HG02981 (cell line): Measurements from ENCODE around the gene FMR1.

Source experiments
- ATAC-seq: cut with Tn5 transposase; IDR thresholded peaks from one replicate; pipeline ENCODE4 v1.9.1; 2021; ENCODE audit warnings: mild to moderate bottlenecking, moderate library complexity; ENCODE audit not compliant: unreplicated experiment

FMR1 gene

GRCh38 chrX:147911192-147912022, at the start of gene FMR1:
Gene FMR1 (plus strand): TSS chrX:147911919. CDS start chrX:147912180, 261 bp downstream.
- ATAC-seq, result peak; percentile 81

GRCh38 chrX:147875866-147876596, 35.7 kb upstream of the FMR1 start:
- ATAC-seq, result peak; percentile 97

DNA sequence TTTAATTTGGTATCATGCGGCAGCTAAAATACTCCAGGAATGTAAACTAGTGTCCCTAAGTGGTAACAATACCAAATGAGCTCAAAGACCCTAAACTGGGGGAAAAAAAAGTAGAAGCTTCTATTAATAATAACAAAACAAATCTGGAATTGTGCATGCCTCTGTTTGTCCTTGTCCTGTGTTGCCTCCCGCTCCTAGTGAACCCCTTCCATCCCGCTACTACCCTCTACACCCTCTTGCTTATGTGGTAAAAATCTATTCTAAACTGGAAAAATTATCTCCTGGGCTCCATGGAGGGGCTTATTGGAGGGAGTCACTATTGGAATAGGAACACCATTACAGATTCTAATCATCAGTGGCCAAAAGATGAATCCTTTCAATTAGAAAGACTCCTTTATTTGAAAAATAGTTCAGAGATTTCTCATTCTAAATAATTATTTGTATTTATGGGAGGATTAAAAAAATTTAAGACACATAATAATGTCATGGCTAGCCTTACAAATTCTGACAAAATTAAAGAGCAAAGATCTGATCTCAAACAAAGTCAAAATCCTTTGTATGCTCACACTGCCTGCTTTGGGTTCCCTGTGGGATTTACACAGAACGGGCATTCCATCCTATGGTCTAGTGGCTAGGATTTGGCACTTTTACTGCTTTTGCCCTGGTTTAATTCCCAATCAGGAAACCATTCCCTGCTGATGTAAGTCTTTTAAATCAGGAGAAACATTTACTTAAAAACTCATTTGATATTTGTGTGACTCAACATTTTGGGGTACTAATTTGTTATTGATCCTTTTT, 34.7 kb upstream of the FMR1 start:
- no peak for ATAC-seq

DNA sequence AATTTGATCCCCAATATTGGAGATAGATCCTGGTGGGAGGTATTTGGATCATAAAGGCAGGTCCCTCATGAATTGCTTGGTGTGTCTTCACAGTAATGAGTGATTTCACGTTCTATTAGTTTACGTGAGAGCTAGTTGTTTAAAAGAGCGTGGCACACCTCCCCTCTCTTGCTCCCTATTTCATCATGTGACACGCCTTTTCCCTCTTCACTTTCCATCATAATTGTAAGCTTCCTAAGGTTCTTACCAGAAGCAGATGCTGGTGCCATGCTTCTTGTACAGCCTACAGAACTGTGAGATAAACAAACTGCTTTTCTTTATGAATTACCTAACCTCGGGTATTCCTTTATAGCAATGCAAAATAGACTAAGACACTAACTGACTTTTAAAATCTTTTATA, 34.0 kb upstream of the FMR1 start:
- ATAC-seq, result no peak

- peak; percentile 72 for ATAC-seq
Measured at GRCh38 chrX:147884958-147885357, 26.8 kb upstream of the FMR1 start.

- no peak for ATAC-seq
Measured at GRCh38 chrX:147890756-147891155, 21.0 kb upstream of the FMR1 start.

- ATAC-seq, result no peak
Measured at GRCh38 chrX:147891896-147892295, 19.8 kb upstream of the FMR1 start.

GRCh38 chrX:147893741-147894140, 18.0 kb upstream of the FMR1 start:
- no peak for ATAC-seq

DNA sequence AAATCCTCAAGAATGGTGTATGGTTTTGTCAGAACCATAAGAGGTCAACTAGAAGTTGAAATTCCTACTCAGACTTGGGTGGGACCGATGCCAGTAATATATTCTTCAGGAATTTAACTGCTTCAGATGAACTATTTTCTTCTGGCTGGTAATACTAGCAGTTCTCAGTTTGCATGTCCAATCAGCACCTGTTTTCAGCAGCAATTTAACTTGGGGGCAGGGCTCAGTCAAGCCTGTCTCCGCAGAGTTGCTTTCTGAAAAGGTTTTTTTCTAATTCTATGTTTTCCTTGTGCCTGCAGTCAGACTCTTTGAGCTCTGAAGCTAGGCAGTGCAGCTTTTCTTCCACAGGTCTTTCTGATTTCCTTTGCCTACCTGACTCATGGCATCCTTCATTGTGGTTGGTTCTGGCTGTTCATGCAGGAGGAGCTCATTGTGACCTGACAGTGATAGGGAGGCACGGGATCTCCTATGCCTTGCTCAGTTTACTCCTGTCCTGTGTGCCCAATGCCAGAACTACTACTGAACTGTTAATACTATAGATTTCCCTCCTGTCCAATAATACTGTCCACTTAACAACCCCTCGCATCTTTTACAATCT, 17.3 kb upstream of the FMR1 start:
- ATAC-seq, result no peak

GRCh38 chrX:147897117-147897516, 14.6 kb upstream of the FMR1 start:
- no peak for ATAC-seq

- ATAC-seq, result no peak
Measured at GRCh38 chrX:147898951-147899350, 12.8 kb upstream of the FMR1 start.

DNA sequence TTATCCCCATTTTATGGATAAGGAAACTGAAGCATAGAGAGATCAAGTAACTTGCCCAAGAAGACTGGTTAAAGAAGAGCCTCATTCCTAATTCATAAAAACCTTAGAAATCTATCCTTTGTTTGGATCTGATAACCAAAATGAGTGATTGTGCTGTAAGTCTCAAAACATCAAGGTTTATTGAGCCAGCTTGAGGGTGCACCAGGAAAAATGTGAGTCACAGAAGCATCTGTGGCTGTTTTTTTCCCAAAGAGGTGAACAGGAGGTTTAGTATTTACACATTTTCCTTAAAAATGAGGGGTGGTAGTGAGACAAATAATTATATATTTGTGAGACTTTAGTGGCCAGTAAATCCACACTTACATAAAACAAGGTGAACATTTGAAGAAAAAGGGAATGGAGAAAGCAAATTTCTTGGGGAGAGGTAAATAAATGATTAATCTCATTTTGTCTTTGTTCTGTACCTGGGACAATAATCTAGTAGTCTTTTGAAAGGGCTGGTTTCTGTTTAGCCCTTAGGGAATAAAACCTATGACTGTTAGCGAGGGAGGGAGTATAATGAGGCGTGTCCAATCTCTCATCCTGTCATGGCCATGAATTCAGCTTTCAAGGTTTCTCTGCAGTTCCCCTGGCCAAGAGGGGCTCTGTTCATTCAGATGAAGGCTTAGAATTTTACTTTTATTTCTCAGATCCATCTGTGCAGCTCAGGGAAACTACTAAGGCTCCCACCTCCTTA, 12.2 kb upstream of the FMR1 start:
- ATAC-seq, result peak; percentile 100

GRCh38 chrX:147900349-147900748, 11.4 kb upstream of the FMR1 start:
- ATAC-seq, result no peak

- ATAC-seq, result no peak
Measured at GRCh38 chrX:147901461-147902126, 10.1 kb upstream of the FMR1 start.

GRCh38 chrX:147902270-147902669, 9.4 kb upstream of the FMR1 start:
- no peak for ATAC-seq

- ATAC-seq, result no peak
Measured at GRCh38 chrX:147908106-147908505, 3.6 kb upstream of the FMR1 start.

DNA sequence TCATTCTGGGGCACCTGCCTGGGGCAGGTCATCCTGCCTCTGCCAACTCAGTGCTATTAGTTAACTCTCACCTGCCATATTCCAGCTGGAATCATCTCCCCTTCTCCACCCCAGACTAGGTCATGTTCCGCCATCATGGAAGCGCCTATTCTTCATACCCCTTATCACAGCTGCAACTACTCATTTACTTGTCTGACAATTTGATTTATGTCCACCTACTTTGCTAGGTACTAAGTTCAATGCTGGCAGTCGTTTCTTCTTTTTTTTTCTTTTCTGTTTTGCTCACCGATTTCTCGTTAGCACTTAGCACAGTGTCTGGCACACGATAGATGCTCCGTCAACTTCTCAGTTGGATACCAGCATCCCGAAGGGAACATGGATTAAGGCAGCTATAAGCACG, 1.1 kb upstream of the FMR1 start:
- ATAC-seq, result no peak

- peak; percentile 32 for ATAC-seq
Measured at GRCh38 chrX:147912093-147912801, 528 bp downstream of the FMR1 start.

DNA sequence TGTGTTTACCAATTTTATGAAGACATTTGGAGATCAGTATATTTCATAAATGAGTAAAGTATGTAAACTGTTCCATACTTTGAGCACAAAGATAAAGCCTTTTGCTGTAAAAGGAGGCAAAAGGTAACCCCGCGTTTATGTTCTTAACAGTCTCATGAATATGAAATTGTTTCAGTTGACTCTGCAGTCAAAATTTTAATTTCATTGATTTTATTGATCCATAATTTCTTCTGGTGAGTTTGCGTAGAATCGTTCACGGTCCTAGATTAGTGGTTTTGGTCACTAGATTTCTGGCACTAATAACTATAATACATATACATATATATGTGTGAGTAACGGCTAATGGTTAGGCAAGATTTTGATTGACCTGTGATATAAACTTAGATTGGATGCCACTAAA, 1.9 kb downstream of the FMR1 start:
- ATAC-seq, result no peak
